CD4-positive, CD25-positive, alpha-beta regulatory T cell (primary cell): ENCODE results near the gene PAPSS1. TPM values are rescaled to one million over a fixed set of nuclear protein-coding genes. Genes with fewer than 3 reads are reported as not detected.

ENCODE experiments used
- ATAC-seq, 2 donors: fragments of 150-1000 bp; cut with Tn5 transposase; one replicate each; pipeline ENCODE4 v1.10.0; 2021; ENCODE audit warnings: low read depth in 2 of 2, moderate number of reproducible peaks in 2 of 2, moderate library complexity in 1 of 2
- DNase-seq, 3 donors: peaks; one replicate each; pipeline versions ENCODE4 v3.0.0 to v3.0.0-alpha.2; 2012 to 2022; ENCODE audit warnings: mixed read lengths in 1 of 3
- H3K27ac ChIP-seq: one replicate; pipeline ENCODE4 v1.7.0; 2013; ENCODE audit warnings: mild to moderate bottlenecking, low read length; ENCODE audit not compliant: insufficient read depth, poor library complexity, severe bottlenecking
- H3K27me3 ChIP-seq: one replicate; pipeline ENCODE4 v1.7.0; 2013; ENCODE audit warnings: low read length; ENCODE audit not compliant: control insufficient read depth, insufficient read depth
- H3K36me3 ChIP-seq: one replicate; pipeline ENCODE4 v1.7.0; 2013; ENCODE audit warnings: mild to moderate bottlenecking, low read length, moderate library complexity; ENCODE audit not compliant: control insufficient read depth, insufficient read depth
- H3K4me1 ChIP-seq: 2 replicates; pipeline ENCODE4 v1.7.0; 2013; ENCODE audit warnings: mild to moderate bottlenecking, low read length; ENCODE audit not compliant: insufficient read depth, control insufficient read depth, poor library complexity, severe bottlenecking
- H3K4me3 ChIP-seq: one replicate; pipeline ENCODE4 v1.7.0; 2013; ENCODE audit warnings: low read depth, mild to moderate bottlenecking, low read length, moderate library complexity
- H3K9me3 ChIP-seq, 2 experiments: 1 replicate in 1 of 2; 2 replicates in 1 of 2; pipeline ENCODE4 v1.7.0; 2013; ENCODE audit warnings: low read length in 2 of 2, mild to moderate bottlenecking in 1 of 2, moderate library complexity in 1 of 2; ENCODE audit not compliant: control insufficient read depth in 2 of 2
- H3K27ac Mint-ChIP-seq, 3 donors: one replicate each; pipeline ENCODE4 v1.8.0; 2020 to 2022; ENCODE audit warnings: mild to moderate bottlenecking in 3 of 3, mixed read lengths in 3 of 3, moderate library complexity in 2 of 3
- H3K27me3 Mint-ChIP-seq: one replicate; pipeline ENCODE4 v1.8.0; 2022; ENCODE audit warnings: mild to moderate bottlenecking, mixed read lengths
- H3K36me3 Mint-ChIP-seq: one replicate; pipeline ENCODE4 v1.8.0; 2020; ENCODE audit warnings: mixed read lengths
- H3K4me1 Mint-ChIP-seq, 4 donors: one replicate each; pipeline ENCODE4 v1.8.0; 2020 to 2022; ENCODE audit warnings: mixed read lengths in 4 of 4, mild to moderate bottlenecking in 1 of 4
- H3K4me3 Mint-ChIP-seq, 4 donors: one replicate each; pipeline ENCODE4 v1.8.0; 2020 to 2022; ENCODE audit warnings: mild to moderate bottlenecking in 4 of 4, mixed read lengths in 4 of 4, moderate library complexity in 3 of 4
- H3K9me3 Mint-ChIP-seq, 7 donors: one replicate each; pipeline ENCODE4 v1.8.0; 2020 to 2022; ENCODE audit warnings: mixed read lengths in 7 of 7, mild to moderate bottlenecking in 3 of 7, moderate library complexity in 2 of 7
- polyA plus RNA-seq, 4 donors: library from polyadenylated mRNA; unstranded; fragments of 300-500 nt; fragmentation: Illumina TruSeq; gene quantifications; one replicate each; pipeline ENCODE4 v1.2.3, GENCODE V29; 2021
- total RNA-seq: library from RNA; stranded (reverse); gene quantifications from one replicate; pipeline ENCODE4 v1.2.3, GENCODE V29; 2022

The PAPSS1 gene
- total and polyA plus RNA-seq, 5 donors from 2014 or later, result 18.4 to 53.6 (median 38.9) TPM

GRCh38 chr4:107693132-107693531 lies 26.9 kb downstream of the PAPSS1 start:
- H3K27me3 ChIP-seq, result no peaks in the 10 kb centered on the region
- peak in 1 of 3 donors; percentile 33 for DNase-seq
- H3K27ac ChIP-seq, result peak overlapping the region; percentile 16
- peak; percentile 40 to 42 for ATAC-seq
- peaks cover 12% of the 10 kb centered on the region for H3K4me1 ChIP-seq
- H3K9me3 ChIP-seq, result peaks cover 0 to 2% of the 10 kb centered on the region in 2 experiments
- peaks cover 10% of the 10 kb centered on the region for H3K36me3 ChIP-seq
- Mint-ChIP-seq H3K36me3 (peaks cover 39% of the 10 kb centered on the region), H3K4me1 (peaks cover 16 to 36% (median 29%) of the 10 kb centered on the region in 4 donors), H3K4me3 (peak overlapping the region in 1 of 4 donors; percentile 8), H3K27ac (peak overlapping the region in 2 of 3 donors; percentile 7 to 13), H3K27me3 (no peaks in the 10 kb centered on the region), H3K9me3 (peaks cover 0 to 4% (median 0%) of the 10 kb centered on the region in 7 donors)
- no peak overlapping the region for H3K4me3 ChIP-seq

GRCh38 chr4:107692202-107692601 lies 27.8 kb downstream of the PAPSS1 start:
- H3K9me3 ChIP-seq, result peaks cover 0 to 2% of the 10 kb centered on the region in 2 experiments
- H3K27ac Mint-ChIP-seq, result peak overlapping the region; percentile 13 to 57 (median 46)
- peak overlapping the region in 1 of 4 donors; percentile 10 for H3K4me3 Mint-ChIP-seq
- H3K36me3 ChIP-seq, result peaks cover 13% of the 10 kb centered on the region
- peak overlapping the region; percentile 35 for H3K27ac ChIP-seq
- peaks cover 12 to 33% (median 28%) of the 10 kb centered on the region in 4 donors for H3K4me1 Mint-ChIP-seq
- DNase-seq (peak in 2 of 3 donors; percentile 33 to 47), ATAC-seq (peak in 1 of 2 donors; percentile 43)
- H3K4me3 ChIP-seq, result peak overlapping the region; percentile 43
- peaks cover 33% of the 10 kb centered on the region for H3K36me3 Mint-ChIP-seq
- no peaks in the 10 kb centered on the region for H3K27me3 ChIP-seq
- H3K27me3 Mint-ChIP-seq, result no peaks in the 10 kb centered on the region
- H3K4me1 ChIP-seq, result peaks cover 12% of the 10 kb centered on the region
- peaks cover 0 to 4% (median 0%) of the 10 kb centered on the region in 7 donors for H3K9me3 Mint-ChIP-seq

DNA sequence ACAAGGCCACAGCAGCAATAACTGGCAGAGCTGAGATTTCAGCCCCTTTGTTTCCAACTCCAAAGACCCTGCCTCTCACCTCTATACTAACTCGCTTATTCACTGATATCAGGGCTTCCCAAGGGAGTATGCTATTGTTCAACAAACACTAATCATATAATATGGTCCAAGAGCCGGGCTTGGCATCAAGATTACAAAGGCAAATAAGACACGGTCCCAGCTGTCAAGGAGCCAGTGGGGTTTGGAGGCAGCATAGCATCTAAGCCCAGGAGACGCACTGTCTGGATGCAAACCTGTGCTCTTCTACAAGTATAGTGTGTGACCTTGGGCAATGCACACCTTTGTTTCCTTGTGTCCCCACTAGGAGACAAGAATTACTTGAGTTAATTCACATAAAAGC lies 28.7 kb downstream of the PAPSS1 start:
- Mint-ChIP-seq H3K4me3 (no peak overlapping the region), H3K4me1 (peaks cover 12 to 33% (median 28%) of the 10 kb centered on the region in 4 donors), H3K27me3 (no peaks in the 10 kb centered on the region), H3K36me3 (peaks cover 31% of the 10 kb centered on the region), H3K27ac (no peak overlapping the region), H3K9me3 (peaks cover 0 to 4% (median 0%) of the 10 kb centered on the region in 7 donors)
- ATAC-seq (no peak), DNase-seq (no peak)
- Histone ChIP-seq H3K9me3 (no peaks in the 10 kb centered on the region), H3K36me3 (peaks cover 15% of the 10 kb centered on the region), H3K4me3 (no peak overlapping the region), H3K27ac (no peak overlapping the region), H3K27me3 (no peaks in the 10 kb centered on the region), H3K4me1 (peaks cover 12% of the 10 kb centered on the region)

- Mint-ChIP-seq H3K9me3 (no peaks in the 10 kb centered on the region), H3K4me3 (no peak overlapping the region), H3K4me1 (peaks cover 6 to 26% (median 24%) of the 10 kb centered on the region in 4 donors), H3K36me3 (peaks cover 27% of the 10 kb centered on the region), H3K27me3 (no peaks in the 10 kb centered on the region), H3K27ac (no peak overlapping the region)
- H3K9me3 ChIP-seq, result no peaks in the 10 kb centered on the region
- H3K27me3 ChIP-seq, result no peaks in the 10 kb centered on the region
- no peak overlapping the region for H3K4me3 ChIP-seq
- H3K36me3 ChIP-seq, result peaks cover 26% of the 10 kb centered on the region
- H3K4me1 ChIP-seq, result peaks cover 12% of the 10 kb centered on the region
- ATAC-seq (no peak), DNase-seq (peak in 1 of 3 donors; percentile 2)
- no peak overlapping the region for H3K27ac ChIP-seq
These were observed 30.0 kb downstream of the PAPSS1 start for GRCh38 chr4:107689912-107690587.

- Mint-ChIP-seq H3K9me3 (peaks cover 0 to 2% (median 0%) of the 10 kb centered on the region in 7 donors), H3K4me3 (no peak overlapping the region), H3K4me1 (peaks cover 10 to 21% (median 17%) of the 10 kb centered on the region in 4 donors), H3K27ac (no peak overlapping the region), H3K27me3 (no peaks in the 10 kb centered on the region), H3K36me3 (peaks cover 25% of the 10 kb centered on the region)
- peaks cover 12% of the 10 kb centered on the region for H3K4me1 ChIP-seq
- H3K4me3 ChIP-seq, result no peak overlapping the region
- no peaks in the 10 kb centered on the region for H3K27me3 ChIP-seq
- DNase-seq (no peak), ATAC-seq (no peak)
- peaks cover 22% of the 10 kb centered on the region for H3K36me3 ChIP-seq
- no peak overlapping the region for H3K27ac ChIP-seq
- no peaks in the 10 kb centered on the region for H3K9me3 ChIP-seq
These were observed 31.6 kb downstream of the PAPSS1 start for GRCh38 chr4:107688421-107688820.

GRCh38 chr4:107685740-107686139 lies 34.3 kb downstream of the PAPSS1 start:
- Histone ChIP-seq H3K27me3 (no peaks in the 10 kb centered on the region), H3K9me3 (no peaks in the 10 kb centered on the region), H3K36me3 (peaks cover 33% of the 10 kb centered on the region), H3K4me1 (no peaks in the 10 kb centered on the region), H3K4me3 (no peak overlapping the region), H3K27ac (no peak overlapping the region)
- H3K9me3 Mint-ChIP-seq, result peaks cover 0 to 2% (median 0%) of the 10 kb centered on the region in 7 donors
- no peak for ATAC-seq
- DNase-seq, result no peak
- no peak overlapping the region for H3K27ac Mint-ChIP-seq
- no peak overlapping the region for H3K4me3 Mint-ChIP-seq
- peaks cover 27% of the 10 kb centered on the region for H3K36me3 Mint-ChIP-seq
- H3K27me3 Mint-ChIP-seq, result no peaks in the 10 kb centered on the region
- peaks cover 0 to 5% (median 2%) of the 10 kb centered on the region in 4 donors for H3K4me1 Mint-ChIP-seq

DNA sequence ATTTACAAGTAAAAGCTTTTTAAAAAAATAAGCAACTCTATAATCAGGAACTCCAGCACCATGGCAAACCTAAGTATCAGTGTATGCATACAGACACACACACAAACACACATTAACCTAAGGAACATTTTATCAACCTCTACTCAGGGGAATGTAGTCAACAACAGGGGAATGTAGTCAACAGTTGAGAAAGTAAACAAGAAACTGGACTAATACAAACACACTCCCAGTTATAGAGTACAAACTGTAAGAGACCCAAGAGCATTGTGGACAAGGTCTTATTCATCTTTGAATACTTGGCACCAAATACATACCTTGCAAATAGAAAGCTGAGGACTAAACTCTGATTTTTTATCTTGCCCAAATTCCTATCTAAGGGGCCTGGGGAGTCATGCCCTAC lies 36.2 kb downstream of the PAPSS1 start:
- no peaks in the 10 kb centered on the region for H3K4me1 ChIP-seq
- Mint-ChIP-seq H3K36me3 (peaks cover 42% of the 10 kb centered on the region), H3K4me3 (no peak overlapping the region), H3K4me1 (peaks cover 0 to 10% (median 2%) of the 10 kb centered on the region in 4 donors), H3K9me3 (peaks cover 0 to 5% (median 0%) of the 10 kb centered on the region in 7 donors), H3K27ac (no peak overlapping the region), H3K27me3 (no peaks in the 10 kb centered on the region)
- DNase-seq, result no peak
- ATAC-seq, result no peak
- no peaks in the 10 kb centered on the region for H3K27me3 ChIP-seq
- H3K27ac ChIP-seq, result no peak overlapping the region
- no peak overlapping the region for H3K4me3 ChIP-seq
- H3K36me3 ChIP-seq, result peaks cover 47% of the 10 kb centered on the region
- H3K9me3 ChIP-seq, result no peaks in the 10 kb centered on the region

DNA sequence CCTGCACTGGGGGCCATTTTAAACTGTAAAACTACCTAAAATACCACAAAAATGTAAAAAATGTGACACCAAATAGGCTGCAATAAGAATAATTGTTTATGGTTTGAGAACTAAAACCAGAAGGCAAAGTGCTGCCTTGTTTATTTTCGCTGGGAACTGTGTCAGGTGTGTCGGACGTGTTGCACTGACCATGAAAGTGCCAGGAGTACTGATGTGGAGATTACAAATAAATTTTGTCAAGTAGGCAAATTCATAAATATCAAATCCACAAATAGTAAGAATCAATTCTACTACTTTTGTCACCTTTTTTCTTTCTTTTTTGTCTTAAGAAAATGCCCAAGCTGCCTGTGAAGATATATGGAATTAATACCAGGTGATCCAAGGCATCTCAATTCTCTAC lies 37.7 kb downstream of the PAPSS1 start:
- H3K9me3 Mint-ChIP-seq, result peaks cover 0 to 7% (median 2%) of the 10 kb centered on the region in 7 donors
- H3K4me3 Mint-ChIP-seq, result no peak overlapping the region
- no peak for ATAC-seq
- no peak overlapping the region for H3K27ac Mint-ChIP-seq
- H3K27me3 Mint-ChIP-seq, result no peaks in the 10 kb centered on the region
- peaks cover 54% of the 10 kb centered on the region for H3K36me3 ChIP-seq
- peaks cover 0 to 10% (median 2%) of the 10 kb centered on the region in 4 donors for H3K4me1 Mint-ChIP-seq
- no peak overlapping the region for H3K4me3 ChIP-seq
- H3K36me3 Mint-ChIP-seq, result peaks cover 56% of the 10 kb centered on the region
- H3K27me3 ChIP-seq, result no peaks in the 10 kb centered on the region
- H3K9me3 ChIP-seq, result no peaks in the 10 kb centered on the region
- DNase-seq, result no peak
- H3K4me1 ChIP-seq, result no peaks in the 10 kb centered on the region
- H3K27ac ChIP-seq, result no peak overlapping the region
